CD4-positive, alpha-beta memory T cell (primary cell): ENCODE data around the gene MARCHF9. TPM values are rescaled to one million over a fixed set of nuclear protein-coding genes. Genes with fewer than 3 reads are reported as not detected.
"Not testable (repeated sequence)": the region's sequence is repeated elsewhere in the genome, so short reads cannot be mapped to it uniquely, and the experiment has no call there.

Experiments
- CTCF ChIA-PET: fragments of 350-600 bp; sonication (Branson Sonifier 250); formaldehyde crosslinking; loops from one replicate; lab custom pipeline; 2021; ENCODE audit warnings: inconsistent platforms; ENCODE audit not compliant: partially characterized antibody; lab: Charles Lee
- POLR2A ChIA-PET: fragments of 350-600 bp; sonication (Branson Sonifier 250); formaldehyde crosslinking; loops from one replicate; lab custom pipeline; 2021; ENCODE audit not compliant: partially characterized antibody; lab: Charles Lee
- DNase-seq, 5 donors: peaks; one replicate each; pipeline versions ENCODE4 v3.0.0 to v3.0.0-alpha.2; 2020 to 2022; ENCODE audit warnings: mixed read lengths in 1 of 5
- H3K27ac ChIP-seq: one replicate; pipeline ENCODE4 v1.7.0; 2013; ENCODE audit warnings: low read depth, low read length
- H3K27me3 ChIP-seq: 2 replicates; pipeline ENCODE4 v1.7.0; 2013; ENCODE audit warnings: mild to moderate bottlenecking, low read length, moderate library complexity; ENCODE audit not compliant: insufficient read depth
- H3K36me3 ChIP-seq: 2 replicates; pipeline ENCODE4 v1.7.0; 2013; ENCODE audit warnings: mild to moderate bottlenecking, low read length, moderate library complexity; ENCODE audit not compliant: insufficient read depth
- H3K4me1 ChIP-seq: 2 replicates; pipeline ENCODE4 v1.7.0; 2013; ENCODE audit warnings: mild to moderate bottlenecking, low read length, moderate library complexity; ENCODE audit not compliant: insufficient read depth
- H3K4me3 ChIP-seq, 2 donors: one replicate each; pipeline ENCODE4 v1.7.0; 2013; ENCODE audit warnings: low read length in 2 of 2, mild to moderate bottlenecking in 1 of 2
- H3K9me3 ChIP-seq, 2 donors: one replicate each; pipeline ENCODE4 v1.7.0; 2013; ENCODE audit warnings: low read length in 2 of 2, control low read depth in 1 of 2; ENCODE audit not compliant: control insufficient read depth in 1 of 2
- H3K27ac Mint-ChIP-seq, 7 donors: one replicate each; pipeline ENCODE4 v1.8.0; 2020 to 2021; ENCODE audit warnings: mixed read lengths in 7 of 7, mild to moderate bottlenecking in 6 of 7, inconsistent platforms in 3 of 7, moderate library complexity in 3 of 7
- H3K27me3 Mint-ChIP-seq, 2 donors: one replicate each; pipeline ENCODE4 v1.8.0; 2020 to 2021; ENCODE audit warnings: mixed read lengths in 2 of 2
- H3K36me3 Mint-ChIP-seq, 2 donors: one replicate each; pipeline ENCODE4 v1.8.0; 2020 to 2021; ENCODE audit warnings: mixed read lengths in 2 of 2, inconsistent platforms in 1 of 2, mild to moderate bottlenecking in 1 of 2
- H3K4me1 Mint-ChIP-seq, 4 donors: one replicate each; pipeline ENCODE4 v1.8.0; 2020 to 2021; ENCODE audit warnings: mixed read lengths in 4 of 4, mild to moderate bottlenecking in 1 of 4
- H3K4me3 Mint-ChIP-seq, 8 donors: one replicate each; pipeline ENCODE4 v1.8.0; 2020 to 2021; ENCODE audit warnings: mixed read lengths in 8 of 8, mild to moderate bottlenecking in 7 of 8, moderate library complexity in 6 of 8, inconsistent platforms in 3 of 8
- H3K9me3 Mint-ChIP-seq, 8 donors: one replicate each; pipeline ENCODE4 v1.8.0; 2020 to 2021; ENCODE audit warnings: mixed read lengths in 8 of 8, mild to moderate bottlenecking in 5 of 8, inconsistent platforms in 3 of 8, moderate library complexity in 1 of 8
- intact Hi-C: fragments of 100-400 bp; cut with micrococcal nuclease; formaldehyde crosslinking; loops from one replicate; pipeline ENCODE4 v1.15.1; 2023
- polyA plus RNA-seq, 2 donors: library from polyadenylated mRNA; unstranded; fragments of 300-500 nt; fragmentation: Illumina TruSeq; gene quantifications; one replicate each; pipeline ENCODE4 v1.2.3, GENCODE V29; 2021
- total RNA-seq, 2 experiments: library from RNA; stranded (reverse); gene quantifications; one replicate each; pipeline ENCODE4 v1.2.3, GENCODE V29; 2021

Gene MARCHF9
- total and polyA plus RNA-seq, 4 experiments from 2014 or later: 3.7 to 62.8 (median 33.5) TPM

DNA sequence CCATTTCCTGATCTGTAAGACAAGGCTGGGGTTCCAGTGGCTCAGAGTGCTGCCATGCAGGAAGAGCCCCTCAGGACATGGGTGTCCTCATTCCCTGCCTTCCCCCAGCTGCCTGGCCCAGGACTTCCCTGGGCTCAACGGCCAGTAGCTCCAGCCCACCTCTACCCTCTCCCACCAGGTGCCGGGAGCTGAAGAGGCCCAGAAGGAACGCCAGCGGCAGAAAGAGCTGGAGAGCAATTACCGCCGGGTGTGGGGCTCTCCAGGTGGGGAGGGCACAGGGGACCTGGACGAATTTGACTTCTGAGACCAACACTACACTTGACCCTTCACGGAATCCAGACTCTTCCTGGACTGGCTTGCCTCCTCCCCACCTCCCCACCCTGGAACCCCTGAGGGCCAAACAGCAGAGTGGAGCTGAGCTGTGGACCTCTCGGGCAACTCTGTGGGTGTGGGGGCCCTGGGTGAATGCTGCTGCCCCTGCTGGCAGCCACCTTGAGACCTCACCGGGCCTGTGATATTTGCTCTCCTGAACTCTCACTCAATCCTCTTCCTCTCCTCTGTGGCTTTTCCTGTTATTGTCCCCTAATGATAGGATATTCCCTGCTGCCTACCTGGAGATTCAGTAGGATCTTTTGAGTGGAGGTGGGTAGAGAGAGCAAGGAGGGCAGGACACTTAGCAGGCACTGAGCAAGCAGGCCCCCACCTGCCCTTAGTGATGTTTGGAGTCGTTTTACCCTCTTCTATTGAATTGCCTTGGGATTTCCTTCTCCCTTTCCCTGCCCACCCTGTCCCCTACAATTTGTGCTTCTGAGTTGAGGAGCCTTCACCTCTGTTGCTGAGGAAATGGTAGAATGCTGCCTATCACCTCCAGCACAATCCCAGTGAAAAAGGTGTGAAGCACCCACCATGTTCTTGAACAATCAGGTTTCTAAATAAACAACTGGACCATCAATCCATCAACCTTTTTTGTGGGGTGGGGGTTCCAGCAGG lies 34.0 kb upstream of the MARCHF9 start:
- no peak for DNase-seq
- H3K36me3 Mint-ChIP-seq: peaks cover 20 to 48% of the 10 kb centered on the region in 2 donors
- H3K27ac Mint-ChIP-seq: peak overlapping the region in 3 of 7 donors; percentile 13 to 70 (median 49)
- H3K9me3 Mint-ChIP-seq: peaks cover 0 to 2% (median 0%) of the 10 kb centered on the region in 8 donors
- ChIA-PET POLR2A (interaction anchor here (1.0 to 4.4 kb wide), 5 partner anchors 11 to 23 kb away, joined by 3 to 32 read pairs (median 5); partner anchors contain the start of gene TSPAN31), CTCF (interaction anchor here (1.2 to 2.0 kb wide), 2 partner anchors 21 to 136 kb away, joined by 3 to 6 read pairs; no protein-coding TSS in a partner anchor)
- H3K4me3 Mint-ChIP-seq: no peak overlapping the region
- intact Hi-C loops: no loop called here
- Histone ChIP-seq H3K9me3 (no peaks in the 10 kb centered on the region), H3K27ac (no peak overlapping the region), H3K36me3 (peaks cover 53% of the 10 kb centered on the region), H3K27me3 (no peaks in the 10 kb centered on the region), H3K4me3 (no peak overlapping the region), H3K4me1 (no peaks in the 10 kb centered on the region)
- no peaks in the 10 kb centered on the region for H3K27me3 Mint-ChIP-seq
- peaks cover 12 to 32% (median 20%) of the 10 kb centered on the region in 4 donors for H3K4me1 Mint-ChIP-seq

DNA sequence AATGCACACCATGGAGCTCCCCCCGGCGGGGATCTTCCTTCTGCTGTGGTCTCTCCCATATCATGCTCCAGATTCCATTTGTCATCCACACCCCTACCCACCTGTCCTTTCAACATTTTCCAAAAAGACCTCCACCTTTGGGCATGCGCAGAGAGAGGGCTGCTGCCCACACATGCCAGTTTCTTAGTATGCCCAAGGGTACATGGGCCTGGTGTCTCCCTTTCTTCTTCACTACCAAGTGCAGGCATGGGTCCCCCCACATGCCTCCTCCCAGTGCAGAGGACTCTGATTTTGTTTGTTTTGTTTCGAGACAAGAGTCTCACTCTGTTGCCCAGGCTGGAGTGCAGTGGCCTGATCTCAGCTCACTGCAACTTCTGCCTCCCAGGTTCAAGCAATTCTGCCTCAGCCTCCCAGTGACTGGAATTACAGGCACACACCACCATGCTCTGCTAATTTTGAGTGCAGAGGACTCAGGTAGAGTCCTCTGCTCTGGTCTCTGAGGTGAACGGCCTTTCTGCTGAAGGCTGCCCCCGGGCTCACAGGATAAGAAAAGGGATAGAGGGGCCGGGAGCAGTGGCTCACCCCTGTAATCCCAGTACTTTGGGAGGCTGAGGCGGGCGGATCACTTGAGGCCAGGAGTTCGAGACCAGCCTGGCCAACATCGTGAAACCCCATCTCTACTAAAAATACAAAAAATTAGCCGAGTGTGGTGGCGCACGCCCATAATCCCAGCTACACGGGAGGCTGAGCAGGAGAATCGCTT lies 32.9 kb upstream of the MARCHF9 start:
- peak overlapping the region in 4 of 7 donors; percentile 29 to 72 (median 42) for H3K27ac Mint-ChIP-seq

GRCh38 chr12:57722716-57723629 lies 31.9 kb upstream of the MARCHF9 start:
- POLR2A ChIA-PET: interaction anchor here (0.6 to 4.4 kb wide), 6 partner anchors 9 to 212 kb away, joined by 3 to 32 read pairs (median 6); partner anchors contain the start of gene TSPAN31

More for the DNA sequence above, 32.9 kb upstream of the MARCHF9 start:
- H3K4me3 Mint-ChIP-seq, H3K27ac ChIP-seq, H3K27me3 ChIP-seq, intact Hi-C loops, H3K9me3 ChIP-seq, DNase-seq, H3K9me3 Mint-ChIP-seq, H3K4me3 ChIP-seq, H3K27me3 Mint-ChIP-seq, H3K4me1 ChIP-seq: not testable (repeated sequence)
- Mint-ChIP-seq H3K4me1 (peaks cover 14 to 32% (median 21%) of the 10 kb centered on the region in 4 donors), H3K36me3 (peaks cover 24 to 47% of the 10 kb centered on the region in 2 donors)
- POLR2A ChIA-PET: interaction anchor here (1.0 to 4.4 kb wide), 6 partner anchors 10 to 23 kb away, joined by 3 to 32 read pairs (median 5); partner anchors contain the start of gene TSPAN31
- CTCF ChIA-PET: interaction anchor here (1.2 to 3.2 kb wide), 2 partner anchors 20 to 35 kb away, joined by 3 to 10 read pairs; no protein-coding TSS in a partner anchor
- H3K36me3 ChIP-seq: peaks cover 48% of the 10 kb centered on the region

GRCh38 chr12:57723630-57723962 lies 31.3 kb upstream of the MARCHF9 start:
- intact Hi-C loops: no loop called here
- peaks cover 14 to 32% (median 22%) of the 10 kb centered on the region in 4 donors for H3K4me1 Mint-ChIP-seq
- Histone ChIP-seq H3K4me1 (no peaks in the 10 kb centered on the region), H3K36me3 (peaks cover 52% of the 10 kb centered on the region), H3K4me3 (no peak overlapping the region), H3K27me3 (no peaks in the 10 kb centered on the region), H3K27ac (no peak overlapping the region), H3K9me3 (no peaks in the 10 kb centered on the region)
- H3K27ac Mint-ChIP-seq: peak overlapping the region; percentile 24 to 83 (median 52)
- no peaks in the 10 kb centered on the region for H3K27me3 Mint-ChIP-seq
- no peak overlapping the region for H3K4me3 Mint-ChIP-seq
- H3K9me3 Mint-ChIP-seq: peaks cover 0 to 2% (median 0%) of the 10 kb centered on the region in 8 donors
- H3K36me3 Mint-ChIP-seq: peaks cover 26 to 47% of the 10 kb centered on the region in 2 donors
- POLR2A ChIA-PET: interaction anchor here (0.6 to 4.4 kb wide), 7 partner anchors 9 to 212 kb away, joined by 3 to 32 read pairs (median 6); partner anchors contain the start of gene TSPAN31
- CTCF ChIA-PET: interaction anchor here (1.2 to 3.2 kb wide), 2 partner anchors 18 to 33 kb away, joined by 3 to 10 read pairs; no protein-coding TSS in a partner anchor
- no peak for DNase-seq

More at GRCh38 chr12:57722716-57723629, 31.9 kb upstream of the MARCHF9 start:
- Histone ChIP-seq H3K9me3 (no peaks in the 10 kb centered on the region), H3K27me3 (no peaks in the 10 kb centered on the region), H3K4me1 (no peaks in the 10 kb centered on the region), H3K4me3 (no peak overlapping the region), H3K27ac (no peak overlapping the region), H3K36me3 (peaks cover 52% of the 10 kb centered on the region)
- no peak for DNase-seq
- Mint-ChIP-seq H3K36me3 (peaks cover 26 to 47% of the 10 kb centered on the region in 2 donors), H3K4me3 (peak overlapping the region in 1 of 8 donors; percentile 51), H3K9me3 (peaks cover 0 to 2% (median 0%) of the 10 kb centered on the region in 8 donors), H3K27me3 (no peaks in the 10 kb centered on the region), H3K27ac (peak overlapping the region; percentile 34 to 84 (median 75)), H3K4me1 (peaks cover 14 to 32% (median 21%) of the 10 kb centered on the region in 4 donors)
- CTCF ChIA-PET: interaction anchor here (1.2 to 3.2 kb wide), 2 partner anchors 19 to 34 kb away, joined by 3 to 10 read pairs; no protein-coding TSS in a partner anchor
- intact Hi-C loops: no loop called here

DNA sequence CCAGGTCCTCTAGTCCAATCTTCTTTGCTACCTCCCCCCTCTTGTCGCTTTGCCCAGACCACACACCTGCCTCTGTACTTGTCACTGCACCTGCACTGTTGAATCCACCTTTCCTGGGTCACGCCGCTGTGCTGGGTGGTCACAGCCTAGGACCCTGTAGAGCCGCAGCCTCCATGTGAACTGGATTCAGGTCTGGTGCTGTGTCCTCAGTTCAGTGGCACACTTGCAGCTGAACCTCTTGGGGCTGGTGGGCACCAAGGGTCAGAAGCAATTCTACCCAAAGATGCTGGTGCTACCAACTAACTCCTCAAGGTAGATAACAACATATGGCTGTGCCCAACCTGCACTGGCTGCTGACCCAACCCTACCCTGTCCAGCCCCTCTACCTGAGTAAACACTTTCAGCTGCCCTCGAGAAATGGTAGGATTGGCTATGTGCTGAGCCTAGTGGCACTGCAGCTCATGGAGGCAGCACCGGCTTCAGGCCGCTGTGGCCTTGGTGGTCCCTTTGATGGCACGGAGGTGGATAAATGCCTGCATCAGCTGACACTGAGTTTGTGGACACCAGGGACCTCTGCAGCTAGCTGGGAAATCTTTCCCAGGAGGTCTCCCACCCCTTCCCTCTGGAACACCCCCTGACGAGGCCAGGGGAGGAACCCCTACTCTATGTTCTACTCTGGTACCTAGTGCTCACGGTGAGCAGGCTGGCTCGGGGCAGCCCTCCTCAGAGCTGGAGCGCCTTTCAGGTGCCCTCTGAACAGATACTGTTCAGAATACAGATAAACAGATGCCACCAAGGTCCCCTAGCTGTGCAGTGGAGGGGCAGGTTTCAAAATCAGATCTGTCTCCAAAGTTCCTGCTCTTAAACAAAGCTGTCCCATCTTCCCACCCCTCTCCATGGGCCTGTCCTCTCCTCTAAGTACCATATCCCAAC lies 30.6 kb upstream of the MARCHF9 start:
- CTCF ChIA-PET: interaction anchor here (0.7 to 3.2 kb wide), 2 partner anchors 15 to 18 kb away, joined by 3 to 10 read pairs; no protein-coding TSS in a partner anchor
- Mint-ChIP-seq H3K9me3 (peaks cover 0 to under 1% (median 0%) of the 10 kb centered on the region in 8 donors), H3K4me3 (no peak overlapping the region), H3K4me1 (peaks cover 16 to 32% (median 22%) of the 10 kb centered on the region in 4 donors), H3K36me3 (peaks cover 27 to 45% of the 10 kb centered on the region in 2 donors), H3K27ac (peak overlapping the region; percentile 52 to 92 (median 84)), H3K27me3 (no peaks in the 10 kb centered on the region)
- POLR2A ChIA-PET: interaction anchor here (0.7 to 4.4 kb wide), 8 partner anchors 10 to 131 kb away, joined by 3 to 32 read pairs (median 3); partner anchors contain the start of genes OS9 and TSPAN31
- Histone ChIP-seq H3K36me3 (peaks cover 47% of the 10 kb centered on the region), H3K4me1 (no peaks in the 10 kb centered on the region), H3K27me3 (no peaks in the 10 kb centered on the region), H3K9me3 (no peaks in the 10 kb centered on the region), H3K4me3 (no peak overlapping the region), H3K27ac (no peak overlapping the region)
- intact Hi-C loops: no loop called here
- DNase-seq: peak in 1 of 5 donors; percentile 20
